ENCODE measurements around the gene CHRNA10.

CHRNA10 gene

DNA sequence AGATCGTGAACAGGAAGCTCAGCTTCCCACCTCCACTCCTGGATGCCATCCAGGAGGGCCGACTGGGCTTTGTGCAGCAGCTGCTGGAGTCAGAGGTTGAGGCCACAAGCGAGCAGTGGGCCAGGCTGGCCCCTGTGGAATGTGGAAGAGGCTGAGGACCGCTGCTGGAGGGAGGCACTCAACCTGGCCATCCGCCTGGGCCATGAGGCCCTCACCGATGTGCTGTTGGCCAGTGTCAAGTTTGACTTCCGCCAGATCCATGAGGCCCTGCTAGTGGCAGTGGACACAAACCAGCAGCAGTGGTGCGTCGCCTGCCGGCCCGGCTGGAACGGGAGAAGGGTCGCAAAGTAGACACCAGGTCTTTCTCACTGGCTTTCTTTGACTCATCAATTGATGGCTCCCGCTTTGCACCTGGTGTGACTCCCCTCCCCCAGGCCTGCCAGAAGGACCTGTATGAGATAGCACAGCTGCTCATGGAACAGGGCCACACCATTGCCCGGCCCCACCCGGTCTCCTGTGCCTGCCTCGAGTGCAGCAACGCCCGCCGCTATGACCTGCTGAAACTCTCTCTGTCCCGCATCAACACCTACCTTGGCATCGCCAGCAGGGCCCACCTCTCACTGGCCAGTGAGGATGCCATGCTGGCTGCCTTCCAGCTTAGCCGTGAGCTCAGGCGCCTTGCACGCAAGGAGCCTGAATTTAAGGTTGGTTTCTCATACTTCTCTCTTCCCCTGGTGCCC lies 54.3 kb downstream of the CHRNA10 start:
- Histone ChIP-seq H3K36me3 (no peaks in the 10 kb centered on the region), H3K4me1 (ENCODE audit: control insufficient read depth in 1 of 2, insufficient read depth in 1 of 2, low read depth in 1 of 2, low read length in 1 of 2) (peaks cover 9 to 12% of the 10 kb centered on the region in 2 experiments), H3K27me3 (peaks cover 3% of the 10 kb centered on the region), H3K4me3 (ENCODE audit: low read depth in 1 of 2, low read length in 1 of 2) (no peak overlapping the region), H3K27ac (no peak overlapping the region), H3K9me3 (no peaks in the 10 kb centered on the region)
- TF ChIP-seq, protein P1, sequence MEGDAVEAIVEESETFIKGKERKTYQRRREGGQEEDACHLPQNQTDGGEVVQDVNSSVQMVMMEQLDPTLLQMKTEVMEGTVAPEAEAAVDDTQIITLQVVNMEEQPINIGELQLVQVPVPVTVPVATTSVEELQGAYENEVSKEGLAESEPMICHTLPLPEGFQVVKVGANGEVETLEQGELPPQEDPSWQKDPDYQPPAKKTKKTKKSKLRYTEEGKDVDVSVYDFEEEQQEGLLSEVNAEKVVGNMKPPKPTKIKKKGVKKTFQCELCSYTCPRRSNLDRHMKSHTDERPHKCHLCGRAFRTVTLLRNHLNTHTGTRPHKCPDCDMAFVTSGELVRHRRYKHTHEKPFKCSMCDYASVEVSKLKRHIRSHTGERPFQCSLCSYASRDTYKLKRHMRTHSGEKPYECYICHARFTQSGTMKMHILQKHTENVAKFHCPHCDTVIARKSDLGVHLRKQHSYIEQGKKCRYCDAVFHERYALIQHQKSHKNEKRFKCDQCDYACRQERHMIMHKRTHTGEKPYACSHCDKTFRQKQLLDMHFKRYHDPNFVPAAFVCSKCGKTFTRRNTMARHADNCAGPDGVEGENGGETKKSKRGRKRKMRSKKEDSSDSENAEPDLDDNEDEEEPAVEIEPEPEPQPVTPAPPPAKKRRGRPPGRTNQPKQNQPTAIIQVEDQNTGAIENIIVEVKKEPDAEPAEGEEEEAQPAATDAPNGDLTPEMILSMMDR (IDR thresholded peaks at IDR 0.05), result no peak

DNA sequence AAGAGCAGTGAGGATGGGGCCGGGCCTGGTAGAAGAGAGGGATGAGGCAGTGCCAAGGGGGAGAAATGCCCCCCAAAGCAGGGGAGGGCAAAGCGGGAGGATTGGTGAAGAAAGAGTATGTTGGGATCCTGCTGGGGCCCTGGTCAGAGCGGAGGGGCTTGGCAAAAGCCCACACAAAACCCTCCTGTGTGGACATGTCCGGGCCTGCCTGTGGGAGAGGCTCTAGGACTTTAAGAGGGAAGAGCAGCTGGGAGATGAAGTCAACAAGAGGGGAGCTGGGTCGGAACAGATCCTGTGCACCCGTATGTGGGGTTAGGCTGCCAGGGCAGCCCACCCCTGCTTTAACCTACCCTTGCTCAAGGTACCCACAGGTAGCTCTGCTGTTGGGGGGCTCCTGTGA lies 55.2 kb downstream of the CHRNA10 start:
- H3K27me3 ChIP-seq, result peaks cover 3% of the 10 kb centered on the region
- peaks cover 9 to 12% of the 10 kb centered on the region in 2 experiments for H3K4me1 ChIP-seq (ENCODE audit: control insufficient read depth in 1 of 2, insufficient read depth in 1 of 2, low read depth in 1 of 2, low read length in 1 of 2)
- no peaks in the 10 kb centered on the region for H3K36me3 ChIP-seq
- no peak overlapping the region for H3K27ac ChIP-seq
- TF ChIP-seq, protein P1 (IDR thresholded peaks at IDR 0.05), result no peak
- H3K4me3 ChIP-seq (ENCODE audit: low read depth in 1 of 2, low read length in 1 of 2), result no peak overlapping the region
- H3K9me3 ChIP-seq, result no peaks in the 10 kb centered on the region

Measured in neutrophil (primary cell).